A673 (cell line): ENCODE results near the gene MAPKAP1.

Experiments used
- EZH2 ChIP-seq: fragments of 200-600 bp; sonication (generic); IDR thresholded peaks from 2 replicates; pipeline ENCODE4 v1.6.1; 2017; ENCODE audit warnings: borderline replicate concordance, low read depth, mild to moderate bottlenecking, mixed read lengths, antibody characterized with exemption, low read length; ENCODE audit not compliant: poor library complexity, severe bottlenecking
- TF ChIP-seq, protein P1 (sequence below): fragments of 300-800, 200-600 bp; sonication (generic); conservative IDR thresholded peaks from 2 replicates; pipeline ENCODE4 v1.5.1; 2017; ENCODE audit warnings: low read depth, mild to moderate bottlenecking, antibody characterized with exemption, low read length, moderate library complexity, mixed read lengths

DNA sequence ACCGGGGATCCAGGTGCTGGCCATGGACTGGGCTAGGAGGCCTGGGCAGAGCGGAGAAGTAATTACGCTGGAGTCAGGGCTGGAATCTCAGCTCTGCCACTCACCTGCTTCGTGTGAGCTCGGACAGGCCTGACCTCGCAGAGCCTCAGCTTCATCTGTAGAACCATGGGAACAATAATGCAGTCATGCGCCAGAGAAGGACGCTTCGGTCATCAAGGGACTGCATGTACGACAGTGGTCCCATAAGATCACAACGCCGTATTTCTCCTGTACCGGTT lies 300.3 kb downstream of the MAPKAP1 start:
- TF ChIP-seq, protein P1, sequence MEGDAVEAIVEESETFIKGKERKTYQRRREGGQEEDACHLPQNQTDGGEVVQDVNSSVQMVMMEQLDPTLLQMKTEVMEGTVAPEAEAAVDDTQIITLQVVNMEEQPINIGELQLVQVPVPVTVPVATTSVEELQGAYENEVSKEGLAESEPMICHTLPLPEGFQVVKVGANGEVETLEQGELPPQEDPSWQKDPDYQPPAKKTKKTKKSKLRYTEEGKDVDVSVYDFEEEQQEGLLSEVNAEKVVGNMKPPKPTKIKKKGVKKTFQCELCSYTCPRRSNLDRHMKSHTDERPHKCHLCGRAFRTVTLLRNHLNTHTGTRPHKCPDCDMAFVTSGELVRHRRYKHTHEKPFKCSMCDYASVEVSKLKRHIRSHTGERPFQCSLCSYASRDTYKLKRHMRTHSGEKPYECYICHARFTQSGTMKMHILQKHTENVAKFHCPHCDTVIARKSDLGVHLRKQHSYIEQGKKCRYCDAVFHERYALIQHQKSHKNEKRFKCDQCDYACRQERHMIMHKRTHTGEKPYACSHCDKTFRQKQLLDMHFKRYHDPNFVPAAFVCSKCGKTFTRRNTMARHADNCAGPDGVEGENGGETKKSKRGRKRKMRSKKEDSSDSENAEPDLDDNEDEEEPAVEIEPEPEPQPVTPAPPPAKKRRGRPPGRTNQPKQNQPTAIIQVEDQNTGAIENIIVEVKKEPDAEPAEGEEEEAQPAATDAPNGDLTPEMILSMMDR = no peak
- TF ChIP-seq EZH2 = no peak
